Body of pancreas (tissue), 4 donors: ENCODE measurements around the gene THUMPD3. TPM values are rescaled to one million over a fixed set of nuclear protein-coding genes. Genes with fewer than 3 reads are reported as not detected.
A peak's percentile ranks its signal among the peaks of the same experiment; 100 is the strongest.

Experiments
- ATAC-seq: fragments of 150-250 bp; one replicate; pipeline ENCODE4 v1.9.1; 2016
- DNase-seq, 4 donors: peaks; one replicate each; pipeline ENCODE4 v3.0.0-alpha.2; 2019
- H3K27ac ChIP-seq, 4 donors: fragments of 200-600 bp; sonication (generic); 1 replicate in 3 of 4; 2 replicates in 1 of 4; pipeline versions ENCODE4 v1.5.1 to v1.6.1; 2016 to 2019; ENCODE audit warnings: mild to moderate bottlenecking in 1 of 4, mixed read lengths in 1 of 4, moderate library complexity in 1 of 4
- H3K27me3 ChIP-seq, 2 donors: fragments of 200-600 bp; sonication (generic); one replicate each; pipeline ENCODE4 v1.6.0; 2016; ENCODE audit warnings: mild to moderate bottlenecking in 1 of 2
- H3K36me3 ChIP-seq, 2 donors: fragments of 200-600 bp; sonication (generic); replicated peaks in 1 of 2; 2 replicates each; pipeline ENCODE4 v1.5.1; 2016; ENCODE audit warnings: low read depth in 2 of 2; ENCODE audit not compliant: insufficient read depth in 1 of 2
- H3K4me1 ChIP-seq: fragments of 200-600 bp; sonication (generic); one replicate; pipeline ENCODE4 v1.6.0; 2016
- H3K4me3 ChIP-seq, 2 donors: fragments of 200-600 bp; sonication (generic); 1 replicate in 1 of 2; 2 replicates in 1 of 2; pipeline ENCODE4 v1.5.1; 2016 to 2019
- H3K9me3 ChIP-seq, 3 donors: fragments of 200-600 bp; sonication (generic); 1 replicate in 2 of 3; 2 replicates in 1 of 3; pipeline ENCODE4 v1.5.1; 2016
- POLR2A ChIP-seq, 3 donors: fragments of 450-650 bp; IDR thresholded peaks; one replicate each; pipeline ENCODE4 v1.6.1; 2016; ENCODE audit warnings: antibody characterized with exemption in 3 of 3, mild to moderate bottlenecking in 2 of 3
- WGBS, 2 donors: methylation state at CpG; one replicate each; pipeline ENCODE4 v1.1.5; 2017; 5-methylcytosine and 5-hydroxymethylcytosine counted together
- intact Hi-C: fragments of 100-400 bp; cut with DNase I; formaldehyde crosslinking; loops from one replicate; pipeline ENCODE4 v1.15.1; 2023
- total RNA-seq, 2 donors: library from RNA; depleted of rRNA; stranded (reverse); fragments of >200 nt; gene quantifications; one replicate each; pipeline ENCODE4 v1.1.0, GENCODE V29; 2016
- TF ChIP-seq, protein P1 (sequence below), 7 experiments: fragments of 450-650 bp in 4 of 7; fragments of 200-600 bp in 3 of 7; sonication (generic) in 3 of 7; IDR thresholded peaks; one replicate each; pipeline ENCODE4 v1.5.1; 2016 to 2019; ENCODE audit warnings: antibody characterized with exemption in 7 of 7

The THUMPD3 gene
- total RNA-seq, 2 donors from 2014 or later = 16.1 to 27.0 TPM

DNA sequence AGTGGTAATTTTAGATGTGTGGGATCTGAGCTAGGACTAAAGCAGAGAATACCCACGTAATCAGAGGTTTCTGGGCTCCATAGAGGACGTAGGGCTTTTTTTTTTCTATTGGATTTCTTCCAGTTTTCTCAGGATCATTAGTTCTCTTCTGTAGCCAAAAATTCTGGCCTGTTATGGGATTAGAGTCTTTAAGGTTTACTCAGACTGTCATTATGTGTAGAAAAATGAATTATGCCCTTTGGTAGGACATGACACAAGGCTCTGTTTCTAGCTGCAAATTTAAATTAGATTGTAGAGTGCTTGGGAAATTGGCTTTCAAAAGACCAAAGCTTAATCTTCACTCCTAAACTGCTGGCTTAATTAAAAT is 36.5 kb downstream of the THUMPD3 start:
- intact Hi-C loops = no loop called here
- peaks cover 67% of the 10 kb centered on the region for H3K4me1 ChIP-seq
- ATAC-seq (no peak), DNase-seq (no peak)
- H3K27ac ChIP-seq = peak overlapping the region in 3 of 4 donors; percentile 96 to 99 (median 99)
- H3K36me3 ChIP-seq = no peaks in the 10 kb centered on the region
- H3K27me3 ChIP-seq = no peaks in the 10 kb centered on the region
- 0 to 1% methylated on average over 2 of the region's 2 CpGs for WGBS, 2 donors
- peak overlapping the region in 1 of 2 donors; percentile 71 for H3K4me3 ChIP-seq
- TF ChIP-seq, protein P1, sequence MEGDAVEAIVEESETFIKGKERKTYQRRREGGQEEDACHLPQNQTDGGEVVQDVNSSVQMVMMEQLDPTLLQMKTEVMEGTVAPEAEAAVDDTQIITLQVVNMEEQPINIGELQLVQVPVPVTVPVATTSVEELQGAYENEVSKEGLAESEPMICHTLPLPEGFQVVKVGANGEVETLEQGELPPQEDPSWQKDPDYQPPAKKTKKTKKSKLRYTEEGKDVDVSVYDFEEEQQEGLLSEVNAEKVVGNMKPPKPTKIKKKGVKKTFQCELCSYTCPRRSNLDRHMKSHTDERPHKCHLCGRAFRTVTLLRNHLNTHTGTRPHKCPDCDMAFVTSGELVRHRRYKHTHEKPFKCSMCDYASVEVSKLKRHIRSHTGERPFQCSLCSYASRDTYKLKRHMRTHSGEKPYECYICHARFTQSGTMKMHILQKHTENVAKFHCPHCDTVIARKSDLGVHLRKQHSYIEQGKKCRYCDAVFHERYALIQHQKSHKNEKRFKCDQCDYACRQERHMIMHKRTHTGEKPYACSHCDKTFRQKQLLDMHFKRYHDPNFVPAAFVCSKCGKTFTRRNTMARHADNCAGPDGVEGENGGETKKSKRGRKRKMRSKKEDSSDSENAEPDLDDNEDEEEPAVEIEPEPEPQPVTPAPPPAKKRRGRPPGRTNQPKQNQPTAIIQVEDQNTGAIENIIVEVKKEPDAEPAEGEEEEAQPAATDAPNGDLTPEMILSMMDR (IDR thresholded peaks at IDR 0.05) = no peak
- no peaks in the 10 kb centered on the region for H3K9me3 ChIP-seq

DNA sequence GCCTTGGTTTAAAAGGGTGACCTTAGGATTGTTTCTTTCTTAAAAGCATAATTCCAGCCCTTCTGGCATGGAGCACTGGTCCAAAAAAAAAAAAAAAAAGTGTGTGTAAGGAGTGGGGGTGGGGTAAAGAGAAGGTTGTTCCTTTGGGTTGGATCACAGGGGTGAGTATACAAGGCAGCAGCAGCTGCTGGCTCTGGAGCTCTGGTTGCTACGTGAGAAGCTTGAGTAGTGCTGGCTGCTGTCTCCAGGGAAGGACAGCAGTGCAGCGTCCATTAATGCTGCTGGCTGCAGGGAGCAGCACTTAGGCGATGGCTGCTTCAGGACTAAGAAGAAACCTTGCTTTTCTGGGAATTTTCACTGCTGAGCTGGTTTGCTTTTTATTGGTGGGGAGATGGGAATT is 36.9 kb downstream of the THUMPD3 start:
- WGBS, 2 donors = 0% methylated on average over 3 of the region's 3 CpGs
- H3K9me3 ChIP-seq = no peaks in the 10 kb centered on the region
- peak in 2 of 3 donors; percentile 51 to 55 for TF ChIP-seq POLR2A (IDR thresholded peaks at IDR 0.05)
- TF ChIP-seq, protein P1 (IDR thresholded peaks at IDR 0.05) = peak in 2 of 7 experiments; percentile 7 to 8
- intact Hi-C loops = no loop called here
- DNase-seq (peak; percentile 72 to 90 (median 86)), ATAC-seq (no peak)
- H3K36me3 ChIP-seq = no peaks in the 10 kb centered on the region
- no peaks in the 10 kb centered on the region for H3K27me3 ChIP-seq
- H3K4me1 ChIP-seq = peaks cover 67% of the 10 kb centered on the region
- no peak overlapping the region for H3K4me3 ChIP-seq
- peak overlapping the region in 3 of 4 donors; percentile 96 to 99 (median 99) for H3K27ac ChIP-seq

DNA sequence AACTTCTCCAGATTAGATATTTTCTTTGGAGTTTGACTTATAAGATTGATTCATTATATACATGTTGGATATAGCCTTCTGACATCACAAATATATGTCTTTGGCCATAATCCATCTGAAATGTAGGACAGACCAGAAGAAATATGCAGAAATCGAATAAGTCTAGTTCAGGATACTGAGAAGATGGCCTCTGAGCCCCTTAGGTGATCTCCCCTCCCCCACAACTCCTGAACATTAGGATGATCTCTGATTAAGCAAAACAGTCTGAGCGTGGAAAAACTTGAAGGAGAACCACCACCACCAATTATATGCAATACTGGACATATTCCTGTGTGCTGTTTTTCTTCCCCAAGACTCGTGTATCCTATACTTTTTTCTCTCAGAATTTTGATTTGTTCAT is 37.8 kb downstream of the THUMPD3 start:
- Histone ChIP-seq H3K27ac (peak overlapping the region; percentile 28 to 99 (median 66)), H3K4me3 (no peak overlapping the region), H3K4me1 (peaks cover 67% of the 10 kb centered on the region), H3K36me3 (no peaks in the 10 kb centered on the region), H3K27me3 (no peaks in the 10 kb centered on the region), H3K9me3 (no peaks in the 10 kb centered on the region)
- WGBS, 2 donors = 18 to 26% methylated on average over 3 of the region's 3 CpGs
- intact Hi-C loops = no loop called here
- TF ChIP-seq POLR2A (IDR thresholded peaks at IDR 0.05) = no peak
- TF ChIP-seq, protein P1 (IDR thresholded peaks at IDR 0.05) = no peak
- ATAC-seq (no peak), DNase-seq (no peak)

DNA sequence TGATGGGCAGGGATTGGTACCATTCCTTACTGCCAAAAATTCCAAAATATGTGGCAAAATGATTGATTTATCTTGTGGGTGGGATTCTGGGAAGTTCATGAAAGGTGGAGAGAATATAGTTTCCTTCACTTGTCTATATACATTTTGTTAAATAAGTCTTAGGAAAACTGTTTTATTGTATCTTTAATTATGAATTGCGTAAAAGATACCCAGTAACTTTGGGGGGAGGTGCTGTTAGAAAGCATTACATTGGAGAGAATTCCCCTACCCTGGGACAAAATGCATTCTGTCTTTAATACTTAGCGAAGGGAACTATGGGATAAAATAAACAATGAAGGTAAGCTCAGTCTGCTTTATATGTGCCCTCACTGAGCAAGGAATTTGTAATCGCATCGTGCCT is 39.1 kb downstream of the THUMPD3 start:
- intact Hi-C loops = no loop called here
- Histone ChIP-seq H3K27ac (peak overlapping the region; percentile 7 to 99 (median 56)), H3K4me3 (no peak overlapping the region), H3K4me1 (peaks cover 71% of the 10 kb centered on the region), H3K27me3 (no peaks in the 10 kb centered on the region), H3K9me3 (no peaks in the 10 kb centered on the region), H3K36me3 (no peaks in the 10 kb centered on the region)
- no peak for DNase-seq
- no peak for ATAC-seq
- TF ChIP-seq, protein P1 (IDR thresholded peaks at IDR 0.05) = no peak
- no peak for TF ChIP-seq POLR2A (IDR thresholded peaks at IDR 0.05)
- WGBS, 2 donors = 20% methylated on average over 4 of the region's 4 CpGs
